ENCODE measurements around the gene MED27.

DNA sequence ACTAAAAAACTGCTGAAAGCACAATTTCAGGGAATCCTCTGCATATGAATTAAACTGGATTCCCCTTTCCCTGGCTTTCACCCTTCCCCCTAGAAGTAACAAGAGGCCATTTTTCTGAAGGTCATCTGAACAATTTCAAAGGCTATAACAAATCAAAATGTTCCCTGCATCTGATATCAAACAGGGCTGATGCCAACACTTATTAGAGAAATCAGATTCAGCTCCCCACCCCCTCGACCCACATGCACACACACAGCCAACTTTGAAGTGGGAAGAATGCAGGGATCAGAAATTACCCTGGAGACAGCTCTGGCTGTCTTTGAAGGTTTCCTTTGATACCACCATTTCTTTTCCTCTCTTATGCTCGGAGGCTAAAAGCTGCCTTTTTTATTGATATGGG, 190.7 kb downstream of the MED27 start:
- TF ChIP-seq, protein P1, sequence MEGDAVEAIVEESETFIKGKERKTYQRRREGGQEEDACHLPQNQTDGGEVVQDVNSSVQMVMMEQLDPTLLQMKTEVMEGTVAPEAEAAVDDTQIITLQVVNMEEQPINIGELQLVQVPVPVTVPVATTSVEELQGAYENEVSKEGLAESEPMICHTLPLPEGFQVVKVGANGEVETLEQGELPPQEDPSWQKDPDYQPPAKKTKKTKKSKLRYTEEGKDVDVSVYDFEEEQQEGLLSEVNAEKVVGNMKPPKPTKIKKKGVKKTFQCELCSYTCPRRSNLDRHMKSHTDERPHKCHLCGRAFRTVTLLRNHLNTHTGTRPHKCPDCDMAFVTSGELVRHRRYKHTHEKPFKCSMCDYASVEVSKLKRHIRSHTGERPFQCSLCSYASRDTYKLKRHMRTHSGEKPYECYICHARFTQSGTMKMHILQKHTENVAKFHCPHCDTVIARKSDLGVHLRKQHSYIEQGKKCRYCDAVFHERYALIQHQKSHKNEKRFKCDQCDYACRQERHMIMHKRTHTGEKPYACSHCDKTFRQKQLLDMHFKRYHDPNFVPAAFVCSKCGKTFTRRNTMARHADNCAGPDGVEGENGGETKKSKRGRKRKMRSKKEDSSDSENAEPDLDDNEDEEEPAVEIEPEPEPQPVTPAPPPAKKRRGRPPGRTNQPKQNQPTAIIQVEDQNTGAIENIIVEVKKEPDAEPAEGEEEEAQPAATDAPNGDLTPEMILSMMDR (IDR thresholded peaks at IDR 0.05) = no peak
- no peak for TF ChIP-seq POLR2A (IDR thresholded peaks at IDR 0.05)
